ENCODE measurements around the gene MAP2.

GRCh38 chr2:209761566-209761965 lies 337.7 kb downstream of the MAP2 start:
- TF ChIP-seq CTCF (optimal IDR thresholded peaks at IDR 0.05 in 1 of 3, IDR thresholded peaks at IDR 0.05 in 1 of 3, conservative IDR thresholded peaks at IDR 0.05 in 1 of 3; ENCODE audit: extremely low read depth in 1 of 3, insufficient read depth in 2 of 3, low read length in 3 of 3) (no peak), EZH2 (IDR thresholded peaks at IDR 0.05; ENCODE audit: low read length) (no peak)
